GM23338 (cell line): ENCODE results near the gene IL21R. TPM values are rescaled to one million over a fixed set of nuclear protein-coding genes. Genes with fewer than 3 reads are reported as not detected.

Experiments used
- ATAC-seq: fragments of 200-7000 bp; cut with Tn5 transposase; 3 replicates; pipeline ENCODE4 v1.9.1; 2020
- DNase-seq: peaks from one replicate; pipeline ENCODE4 v3.0.0-alpha.2; 2015; ENCODE audit warnings: low spot score
- H2AFZ ChIP-seq: fragments of 200-600 bp; sonication (generic); 2 replicates; pipeline ENCODE4 v1.8.0; 2016; ENCODE audit warnings: antibody characterized with exemption, mild to moderate bottlenecking, moderate library complexity
- H3F3A ChIP-seq: fragments of 200-600 bp; sonication (generic); replicated peaks from 2 replicates; pipeline ENCODE4 v1.8.0; 2017; ENCODE audit warnings: antibody characterized with exemption, mixed run types, low read depth
- H3K27ac ChIP-seq: fragments of 200-600 bp; sonication (generic); 2 replicates; pipeline ENCODE4 v1.6.1; 2016; ENCODE audit warnings: low read depth
- H3K27me3 ChIP-seq: fragments of 200-600 bp; sonication (generic); 2 replicates; pipeline ENCODE4 v1.8.0; 2016; ENCODE audit warnings: mild to moderate bottlenecking, mixed run types, moderate library complexity; ENCODE audit not compliant: insufficient read depth
- H3K36me3 ChIP-seq: fragments of 200-600 bp; sonication (generic); 2 replicates; pipeline ENCODE4 v1.8.0; 2016; ENCODE audit warnings: mild to moderate bottlenecking; ENCODE audit not compliant: insufficient read depth
- H3K4me1 ChIP-seq: fragments of 200-600 bp; sonication (generic); 2 replicates; pipeline ENCODE4 v1.8.0; 2016; ENCODE audit warnings: mild to moderate bottlenecking, moderate library complexity; ENCODE audit not compliant: insufficient read depth
- H3K4me2 ChIP-seq: fragments of 200-600 bp; sonication (generic); 2 replicates; pipeline ENCODE4 v1.7.1; 2017; ENCODE audit warnings: mixed run types
- H3K4me3 ChIP-seq: fragments of 200-600 bp; sonication (generic); 2 replicates; pipeline ENCODE4 v1.6.1; 2016; ENCODE audit warnings: mixed run types
- H3K79me2 ChIP-seq: fragments of 200-600 bp; sonication (generic); replicated peaks from 2 replicates; pipeline ENCODE4 v1.8.0; 2017; ENCODE audit warnings: mild to moderate bottlenecking; ENCODE audit not compliant: insufficient read depth
- H3K9me2 ChIP-seq: fragments of 200-600 bp; sonication (generic); 2 replicates; pipeline ENCODE4 v1.8.0; 2017; ENCODE audit not compliant: insufficient read depth
- H4K20me1 ChIP-seq: fragments of 200-600 bp; sonication (generic); replicated peaks from 2 replicates; pipeline ENCODE4 v1.8.0; 2017; ENCODE audit warnings: mild to moderate bottlenecking; ENCODE audit not compliant: insufficient read depth
- H3K27ac Mint-ChIP-seq: 2 replicates; pipeline ENCODE4 v1.8.0; 2020; ENCODE audit warnings: inconsistent platforms, mild to moderate bottlenecking, moderate library complexity, mixed read lengths
- H3K27me3 Mint-ChIP-seq: 3 replicates; pipeline ENCODE4 v1.8.0; 2022; ENCODE audit warnings: low read depth, mild to moderate bottlenecking, moderate library complexity, mixed read lengths, inconsistent platforms; ENCODE audit not compliant: insufficient read depth, poor library complexity
- H3K36me3 Mint-ChIP-seq: 3 replicates; pipeline ENCODE4 v1.8.0; 2021; ENCODE audit warnings: low read depth, mild to moderate bottlenecking, inconsistent platforms, moderate library complexity, mixed read lengths
- H3K4me1 Mint-ChIP-seq: 3 replicates; pipeline ENCODE4 v1.8.0; 2020; ENCODE audit warnings: mild to moderate bottlenecking, inconsistent platforms, mixed read lengths
- H3K4me3 Mint-ChIP-seq: 3 replicates; pipeline ENCODE4 v1.8.0; 2021; ENCODE audit warnings: moderate library complexity, mild to moderate bottlenecking, inconsistent platforms, mixed read lengths
- H3K9me3 Mint-ChIP-seq: 3 replicates; pipeline ENCODE4 v1.8.0; 2020; ENCODE audit warnings: moderate library complexity, mild to moderate bottlenecking, inconsistent platforms, mixed read lengths
- CREB1 ChIP-seq: fragments of 250-450 bp; sonication (Bioruptor Pico); IDR thresholded peaks from 2 replicates; pipeline ENCODE4 v1.5.0; 2020; ENCODE audit warnings: low read depth, mild to moderate bottlenecking, moderate library complexity
- CTCF ChIP-seq, 2 experiments: fragments of 200-600 bp in 1 of 2; sonication (generic) in 1 of 2; conservative IDR thresholded peaks; 2 replicates each; pipeline versions ENCODE4 v1.5.1 to v1.6.1; 2016 to 2017; ENCODE audit warnings: antibody characterized with exemption in 2 of 2, low read depth in 2 of 2, mild to moderate bottlenecking in 2 of 2, moderate library complexity in 1 of 2
- EZH2 ChIP-seq: fragments of 200-600 bp; sonication (generic); IDR thresholded peaks from one replicate; pipeline ENCODE4 v1.8.0; 2017; ENCODE audit warnings: antibody characterized with exemption, mild to moderate bottlenecking, low read depth; ENCODE audit not compliant: unreplicated experiment
- EZH2phosphoT487 ChIP-seq: fragments of 200-600 bp; sonication (generic); IDR thresholded peaks from one replicate; pipeline ENCODE4 v1.8.1; 2018; ENCODE audit warnings: antibody characterized with exemption; ENCODE audit not compliant: unreplicated experiment
- NANOG ChIP-seq: IDR thresholded peaks from 2 replicates; pipeline ENCODE4 v1.6.1; 2016; ENCODE audit warnings: antibody characterized with exemption, borderline replicate concordance
- POLR2AphosphoS5 ChIP-seq: IDR thresholded peaks from 2 replicates; pipeline ENCODE4 v1.6.1; 2016; ENCODE audit warnings: antibody characterized with exemption, low read depth
- REST ChIP-seq: IDR thresholded peaks from one replicate; pipeline ENCODE4 v1.6.1; 2018; ENCODE audit warnings: antibody characterized with exemption; ENCODE audit not compliant: unreplicated experiment
- STAT1 ChIP-seq: IDR thresholded peaks from one replicate; pipeline ENCODE4 v1.6.1; 2016; ENCODE audit warnings: antibody characterized with exemption; ENCODE audit not compliant: unreplicated experiment
- ZNF114 ChIP-seq: fragments of 250-450 bp; sonication (Bioruptor Pico); IDR thresholded peaks from 2 replicates; pipeline ENCODE4 v1.5.0; 2020; ENCODE audit warnings: mild to moderate bottlenecking, moderate library complexity
- ZNF331 ChIP-seq: fragments of 250-450 bp; sonication (Bioruptor Pico); IDR thresholded peaks from 2 replicates; pipeline ENCODE4 v1.5.0; 2020; ENCODE audit warnings: low read depth, mild to moderate bottlenecking, moderate library complexity
- ZNF462 ChIP-seq: fragments of 250-450 bp; sonication (Bioruptor Pico); IDR thresholded peaks from 2 replicates; pipeline ENCODE4 v1.5.0; 2020; ENCODE audit warnings: mild to moderate bottlenecking, moderate library complexity
- polyA plus RNA-seq: library from polyadenylated mRNA; unstranded; fragments of >200 nt; fragmentation: Nextera tagmentation; extraction: Ambion mirVana; gene quantifications from 2 replicates; pipeline ENCODE4 v1.2.1, GENCODE V29; 2016
- total RNA-seq: library from RNA; depleted of rRNA; stranded (reverse); fragments of >200 nt; shearing (Covaris generic); gene quantifications from 2 replicates; pipeline ENCODE4 v1.2.3, GENCODE V29; 2014

The IL21R gene
- total and polyA plus RNA-seq, 2 experiments from 2014 or later, result 0.42 to 2.6 TPM

GRCh38 chr16:27458258-27458657, 56.3 kb downstream of the IL21R start:
- Histone ChIP-seq H3K79me2 (no peaks in the 10 kb centered on the region), H3K4me3 (no peak overlapping the region), H3F3A (no peaks in the 10 kb centered on the region), H3K27ac (no peak overlapping the region), H3K27me3 (no peaks in the 10 kb centered on the region), H4K20me1 (no peaks in the 10 kb centered on the region), H3K4me2 (no peak overlapping the region), H3K4me1 (no peaks in the 10 kb centered on the region), H2AFZ (no peak overlapping the region), H3K36me3 (no peaks in the 10 kb centered on the region), H3K9me2 (no peaks in the 10 kb centered on the region)
- ATAC-seq (no peak), DNase-seq (no peak)
- Mint-ChIP-seq H3K27me3 (peaks cover 18% of the 10 kb centered on the region), H3K27ac (no peak overlapping the region), H3K4me3 (no peak overlapping the region), H3K4me1 (no peaks in the 10 kb centered on the region; the same call in 2 of the 3 replicates), H3K9me3 (no peaks in the 10 kb centered on the region), H3K36me3 (peaks cover 12% of the 10 kb centered on the region)
- TF ChIP-seq EZH2phosphoT487, result no peak
- no peak for TF ChIP-seq ZNF462 (CRISPR knock-in tag)
- TF ChIP-seq EZH2, result no peak
- TF ChIP-seq CREB1, result no peak
- no peak for TF ChIP-seq REST
- TF ChIP-seq NANOG, result no peak
- TF ChIP-seq ZNF331, result no peak
- no peak for TF ChIP-seq CTCF (conservative IDR thresholded peaks at IDR 0.05; ENCODE audit: low read depth in 2 of 2)
- TF ChIP-seq ZNF114 (CRISPR knock-in tag), result no peak
- TF ChIP-seq POLR2AphosphoS5, result no peak
- TF ChIP-seq STAT1, result no peak
